ENCODE measurements around the gene PLCH2. TPM values are rescaled to one million over a fixed set of nuclear protein-coding genes. Genes with fewer than 3 reads are reported as not detected.

PLCH2 gene
- total RNA-seq, 4 donors from 2014 or later: not detected

DNA sequence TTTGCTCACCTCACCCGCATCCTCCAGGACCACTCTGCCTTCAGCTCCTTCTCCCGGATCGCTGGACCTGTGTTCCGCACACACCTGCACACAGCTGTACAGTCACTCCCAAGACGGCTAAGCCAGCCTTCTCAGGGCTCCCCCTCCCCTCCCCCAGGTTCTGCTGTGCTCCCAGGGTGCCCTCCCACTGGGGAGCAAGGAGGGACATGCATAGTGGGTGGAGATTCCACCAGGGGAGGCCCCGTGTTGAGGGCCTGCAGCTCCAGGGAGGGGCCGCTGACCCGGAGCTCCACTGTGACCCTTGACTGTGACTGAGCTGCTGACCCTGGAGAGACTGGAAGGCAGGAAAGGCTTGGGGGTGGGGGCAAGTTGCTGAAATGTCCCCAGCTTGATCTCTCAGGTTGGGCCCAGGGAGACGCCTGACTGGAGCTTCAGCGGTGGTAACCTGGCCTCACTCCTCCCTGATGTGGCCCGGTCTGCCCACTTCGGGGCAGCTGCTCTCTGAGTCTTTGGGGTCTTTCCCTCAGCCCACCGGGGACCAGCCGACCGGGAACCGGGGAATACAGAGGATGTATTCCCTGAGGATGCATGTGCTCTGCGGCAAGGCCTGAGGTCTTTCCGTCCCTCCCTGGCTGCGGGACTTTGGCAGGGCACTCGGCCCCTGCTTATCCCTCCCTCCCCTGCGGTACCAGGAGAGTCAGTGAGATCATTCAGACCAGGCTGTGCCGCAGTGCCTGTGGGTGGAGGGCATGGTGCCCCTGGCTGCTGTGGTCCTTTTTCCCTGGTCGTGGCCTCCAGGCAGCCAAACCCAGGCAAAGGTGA lies 28.6 kb upstream of the PLCH2 start:
- in situ Hi-C loops (cut with MboI; ENCODE audit: low sequenced_read_pairs in 4 of 4) (no loop called here), intact Hi-C loops (cut with DNase I; ENCODE audit: low total_unique reads) (no loop called here)
- no peak for DNase-seq
- TF ChIP-seq, protein P1, sequence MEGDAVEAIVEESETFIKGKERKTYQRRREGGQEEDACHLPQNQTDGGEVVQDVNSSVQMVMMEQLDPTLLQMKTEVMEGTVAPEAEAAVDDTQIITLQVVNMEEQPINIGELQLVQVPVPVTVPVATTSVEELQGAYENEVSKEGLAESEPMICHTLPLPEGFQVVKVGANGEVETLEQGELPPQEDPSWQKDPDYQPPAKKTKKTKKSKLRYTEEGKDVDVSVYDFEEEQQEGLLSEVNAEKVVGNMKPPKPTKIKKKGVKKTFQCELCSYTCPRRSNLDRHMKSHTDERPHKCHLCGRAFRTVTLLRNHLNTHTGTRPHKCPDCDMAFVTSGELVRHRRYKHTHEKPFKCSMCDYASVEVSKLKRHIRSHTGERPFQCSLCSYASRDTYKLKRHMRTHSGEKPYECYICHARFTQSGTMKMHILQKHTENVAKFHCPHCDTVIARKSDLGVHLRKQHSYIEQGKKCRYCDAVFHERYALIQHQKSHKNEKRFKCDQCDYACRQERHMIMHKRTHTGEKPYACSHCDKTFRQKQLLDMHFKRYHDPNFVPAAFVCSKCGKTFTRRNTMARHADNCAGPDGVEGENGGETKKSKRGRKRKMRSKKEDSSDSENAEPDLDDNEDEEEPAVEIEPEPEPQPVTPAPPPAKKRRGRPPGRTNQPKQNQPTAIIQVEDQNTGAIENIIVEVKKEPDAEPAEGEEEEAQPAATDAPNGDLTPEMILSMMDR (IDR thresholded peaks at IDR 0.05 in 4 of 5, conservative IDR thresholded peaks at IDR 0.05 in 1 of 5): no peak
- TF ChIP-seq POLR2A (IDR thresholded peaks at IDR 0.05): no peak
- Histone ChIP-seq H3K4me3 (no peak overlapping the region), H3K36me3 (no peaks in the 10 kb centered on the region), H3K27ac (no peak overlapping the region), H3K9me3 (no peaks in the 10 kb centered on the region), H3K27me3 (peaks cover 34 to 59% (median 56%) of the 10 kb centered on the region in 3 donors), H3K4me1 (no peaks in the 10 kb centered on the region)
- no peak for ATAC-seq

DNA sequence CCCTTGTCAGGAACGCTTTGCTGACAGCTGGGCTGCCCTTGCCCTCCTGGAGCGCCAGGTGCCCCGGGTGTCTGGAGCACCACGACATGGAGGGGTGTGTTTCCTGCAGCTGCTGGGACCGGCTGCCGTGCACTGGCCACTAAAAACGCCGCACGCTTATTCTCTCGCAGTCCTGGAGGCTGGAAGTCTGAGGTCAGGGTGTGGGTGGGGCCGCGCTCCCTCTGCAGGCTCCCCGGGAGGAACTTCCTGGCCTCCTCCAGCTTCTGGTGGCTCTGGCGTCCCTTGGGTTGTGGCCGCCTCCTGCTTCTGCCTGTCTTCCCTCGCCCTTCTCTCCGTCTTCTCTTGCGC lies 28.0 kb upstream of the PLCH2 start:
- Histone ChIP-seq H3K4me1 (no peaks in the 10 kb centered on the region), H3K27ac (no peak overlapping the region), H3K36me3 (no peaks in the 10 kb centered on the region), H3K9me3 (no peaks in the 10 kb centered on the region), H3K27me3 (peaks cover 28 to 57% (median 51%) of the 10 kb centered on the region in 3 donors), H3K4me3 (no peak overlapping the region)
- ATAC-seq: no peak
- intact Hi-C loops (cut with DNase I; ENCODE audit: low total_unique reads) (no loop called here), in situ Hi-C loops (cut with MboI; ENCODE audit: low sequenced_read_pairs in 4 of 4) (no loop called here)
- TF ChIP-seq, protein P1 (IDR thresholded peaks at IDR 0.05 in 4 of 5, conservative IDR thresholded peaks at IDR 0.05 in 1 of 5): no peak
- no peak for TF ChIP-seq POLR2A (IDR thresholded peaks at IDR 0.05)
- no peak for DNase-seq

GRCh38 chr1:2449636-2450454 lies 26.2 kb upstream of the PLCH2 start:
- in situ Hi-C loops (cut with MboI; ENCODE audit: low sequenced_read_pairs in 4 of 4) (no loop called here), intact Hi-C loops (cut with DNase I; ENCODE audit: low total_unique reads) (no loop called here)
- no peaks in the 10 kb centered on the region for H3K4me1 ChIP-seq
- H3K27ac ChIP-seq: no peak overlapping the region
- peaks cover 24 to 63% (median 47%) of the 10 kb centered on the region in 3 donors for H3K27me3 ChIP-seq
- TF ChIP-seq, protein P1 (IDR thresholded peaks at IDR 0.05 in 4 of 5, conservative IDR thresholded peaks at IDR 0.05 in 1 of 5): no peak
- TF ChIP-seq POLR2A (IDR thresholded peaks at IDR 0.05): no peak
- no peak for DNase-seq
- no peak for ATAC-seq
- no peaks in the 10 kb centered on the region for H3K9me3 ChIP-seq
- H3K36me3 ChIP-seq: no peaks in the 10 kb centered on the region
- no peak overlapping the region for H3K4me3 ChIP-seq

- intact Hi-C loops (cut with DNase I; ENCODE audit: low total_unique reads): no loop called here
- H3K36me3 ChIP-seq: no peaks in the 10 kb centered on the region
Measured at GRCh38 chr1:2451741-2452140, 24.3 kb upstream of the PLCH2 start.

More at GRCh38 chr1:2451741-2452140, 24.3 kb upstream of the PLCH2 start:
- DNase-seq (no peak), ATAC-seq (no peak)
- TF ChIP-seq, protein P1 (IDR thresholded peaks at IDR 0.05 in 4 of 5, conservative IDR thresholded peaks at IDR 0.05 in 1 of 5): no peak
- TF ChIP-seq POLR2A (IDR thresholded peaks at IDR 0.05): no peak
- Histone ChIP-seq H3K4me1 (no peaks in the 10 kb centered on the region), H3K27me3 (peaks cover 25 to 60% (median 43%) of the 10 kb centered on the region in 3 donors), H3K9me3 (no peaks in the 10 kb centered on the region), H3K27ac (no peak overlapping the region), H3K4me3 (no peak overlapping the region)
- in situ Hi-C loops (cut with MboI; ENCODE audit: low sequenced_read_pairs in 4 of 4): no loop called here
